IMR-90 (cell line): Measurements from ENCODE around the gene PRM3. TPM values are rescaled to one million over a fixed set of nuclear protein-coding genes. Genes with fewer than 3 reads are reported as not detected.

Source experiments
- ATAC-seq: fragments of 200-7000 bp; cut with Tn5 transposase; 2 replicates; pipeline ENCODE4 v1.9.1; 2020; ENCODE audit warnings: low read depth, mild to moderate bottlenecking, moderate library complexity
- BruUV-seq: library from RNA; stranded (reverse); fragments of 400-500 nt; replicated peaks from 2 replicates; lab custom pipeline; 2021; lab: Mats Ljungman, UMichigan
- CTCF ChIA-PET: fragments of 300-600 bp; formaldehyde crosslinking; extraction: SDS; loops from one replicate; lab custom pipeline; 2021; ENCODE audit warnings: antibody characterized with exemption; lab: Yijun Ruan, JAX
- POLR2A ChIA-PET: fragments of 300-600 bp; sonication (Branson Sonifier 250); formaldehyde crosslinking; loops from one replicate; lab custom pipeline; 2022; ENCODE audit warnings: antibody characterized with exemption; ENCODE audit not compliant: unreplicated experiment; lab: Charles Lee
- DNase-seq: peaks from one replicate; pipeline ENCODE4 v3.0.0; 2013
- H2AFZ ChIP-seq: replicated peaks from 2 replicates; pipeline ENCODE3; 2013; ENCODE audit warnings: low read length, mild to moderate bottlenecking; ENCODE audit not compliant: poor library complexity
- H2AK5ac ChIP-seq: 2 replicates; pipeline ENCODE4 v1.6.1; 2013; ENCODE audit warnings: low read depth, low read length, inconsistent platforms
- H2AK9ac ChIP-seq: replicated peaks from 2 replicates; pipeline ENCODE3; 2013; ENCODE audit warnings: mild to moderate bottlenecking, low read depth, low read length, moderate library complexity; ENCODE audit not compliant: poor library complexity
- H2BK120ac ChIP-seq: 2 replicates; pipeline ENCODE4 v1.6.1; 2013; ENCODE audit warnings: low read depth, low read length, inconsistent platforms
- H2BK15ac ChIP-seq: 3 replicates; pipeline ENCODE4 v1.6.1; 2013; ENCODE audit warnings: low read depth, low read length, inconsistent platforms
- H2BK20ac ChIP-seq: 2 replicates; pipeline ENCODE4 v1.6.1; 2013; ENCODE audit warnings: low read depth, mild to moderate bottlenecking, inconsistent platforms, low read length, moderate library complexity
- H2BK5ac ChIP-seq: 2 replicates; pipeline ENCODE4 v1.6.1; 2013; ENCODE audit warnings: mild to moderate bottlenecking, low read depth, low read length, inconsistent platforms; ENCODE audit not compliant: poor library complexity, severe bottlenecking
- H3K14ac ChIP-seq: replicated peaks from 2 replicates; pipeline ENCODE4 v1.6.1; 2013; ENCODE audit warnings: low read depth, low read length, inconsistent platforms
- H3K18ac ChIP-seq: 2 replicates; pipeline ENCODE4 v1.6.1; 2013; ENCODE audit warnings: low read depth, low read length, control low read depth
- H3K23ac ChIP-seq: 2 replicates; pipeline ENCODE4 v1.6.1; 2013; ENCODE audit warnings: low read depth, low read length, inconsistent platforms
- H3K27ac ChIP-seq: 2 replicates; pipeline ENCODE4 v1.5.1; 2013; ENCODE audit warnings: mild to moderate bottlenecking, control low read depth, low read length; ENCODE audit not compliant: insufficient read depth
- H3K27me3 ChIP-seq: 2 replicates; pipeline ENCODE4 v1.6.1; 2013; ENCODE audit warnings: low read length; ENCODE audit not compliant: control insufficient read depth, insufficient read depth
- H3K36me3 ChIP-seq: 2 replicates; pipeline ENCODE4 v1.6.1; 2013; ENCODE audit warnings: low read length, mixed read lengths; ENCODE audit not compliant: control insufficient read depth, insufficient read depth
- H3K4ac ChIP-seq: 2 replicates; pipeline ENCODE4 v1.6.1; 2013; ENCODE audit warnings: low read depth, low read length, inconsistent platforms
- H3K4me1 ChIP-seq: 2 replicates; pipeline ENCODE4 v1.6.1; 2013; ENCODE audit warnings: low read length, mixed read lengths; ENCODE audit not compliant: control insufficient read depth, insufficient read depth
- H3K4me2 ChIP-seq: 2 replicates; pipeline ENCODE4 v1.6.1; 2013; ENCODE audit warnings: low read depth, mild to moderate bottlenecking, control low read depth, low read length, moderate library complexity
- H3K4me3 ChIP-seq: 2 replicates; pipeline ENCODE4 v1.5.1; 2013; ENCODE audit warnings: low read depth, mild to moderate bottlenecking, control low read depth, low read length, moderate library complexity; ENCODE audit not compliant: insufficient read depth
- H3K56ac ChIP-seq: 2 replicates; pipeline ENCODE4 v1.6.1; 2013; ENCODE audit warnings: low read length, inconsistent platforms; ENCODE audit not compliant: insufficient read depth; ENCODE audit errors: extremely low read depth
- H3K79me1 ChIP-seq, 2 experiments: 2 replicates each; pipeline ENCODE4 v1.6.1; 2013; ENCODE audit warnings: low read length in 2 of 2, inconsistent platforms in 1 of 2, low read depth in 1 of 2
- H3K9ac ChIP-seq: 2 replicates; pipeline ENCODE4 v1.6.1; 2013; ENCODE audit warnings: low read depth, low read length, control low read depth
- H3K9me1 ChIP-seq: 2 replicates; pipeline ENCODE4 v1.6.1; 2013; ENCODE audit warnings: low read length, inconsistent platforms; ENCODE audit not compliant: insufficient read depth
- H3K9me3 ChIP-seq: 2 replicates; pipeline ENCODE4 v1.6.1; 2013; ENCODE audit warnings: low read length; ENCODE audit not compliant: control insufficient read depth, insufficient read depth
- H4K20me1 ChIP-seq: 2 replicates; pipeline ENCODE4 v1.6.1; 2013; ENCODE audit warnings: low read length, inconsistent platforms; ENCODE audit not compliant: insufficient read depth
- H4K5ac ChIP-seq: 2 replicates; pipeline ENCODE4 v1.6.1; 2013; ENCODE audit warnings: mild to moderate bottlenecking, low read depth, low read length, control low read depth
- H4K8ac ChIP-seq, 2 experiments: 2 replicates each; pipeline ENCODE4 v1.6.1; 2013; ENCODE audit warnings: low read depth in 2 of 2, low read length in 2 of 2, control low read depth in 1 of 2, inconsistent platforms in 1 of 2
- H4K91ac ChIP-seq: 2 replicates; pipeline ENCODE4 v1.6.1; 2013; ENCODE audit warnings: low read depth, low read length, inconsistent platforms; ENCODE audit not compliant: insufficient read depth
- BHLHE40 ChIP-seq: fragments of 150-350 bp; IDR thresholded peaks from 2 replicates; pipeline ENCODE4 v1.6.1; 2016; ENCODE audit warnings: mild to moderate bottlenecking, low read depth, low read length
- ELK1 ChIP-seq: fragments of 150-350 bp; IDR thresholded peaks from 2 replicates; pipeline ENCODE4 v1.6.1; 2016; ENCODE audit warnings: low read depth, mild to moderate bottlenecking, low read length, moderate library complexity, borderline replicate concordance
- MAFK ChIP-seq: IDR thresholded peaks from 2 replicates; pipeline ENCODE4 v1.6.1; 2012; ENCODE audit warnings: low read depth, low read length, improper control_type of control experiment
- MAZ ChIP-seq: IDR thresholded peaks from 2 replicates; pipeline ENCODE4 v1.6.1; 2012; ENCODE audit warnings: low read depth, mild to moderate bottlenecking, low read length, improper control_type of control experiment, moderate library complexity, borderline replicate concordance
- RAD21 ChIP-seq: IDR thresholded peaks from 2 replicates; pipeline ENCODE4 v1.6.1; 2012; ENCODE audit warnings: low read length, improper control_type of control experiment
- RFX5 ChIP-seq: IDR thresholded peaks from 2 replicates; pipeline ENCODE4 v1.8.0; 2012; ENCODE audit warnings: low read depth, mild to moderate bottlenecking, low read length, moderate library complexity
- SMC3 ChIP-seq: fragments of 150-350 bp; IDR thresholded peaks from 2 replicates; pipeline ENCODE4 v1.6.1; 2016; ENCODE audit warnings: low read depth, mild to moderate bottlenecking, antibody characterized with exemption, low read length, moderate library complexity
- USF2 ChIP-seq: fragments of 150-350 bp; IDR thresholded peaks from 2 replicates; pipeline ENCODE4 v1.6.1; 2017; ENCODE audit warnings: mild to moderate bottlenecking, antibody characterized with exemption, low read length, low read depth
- WGBS, 2 experiments: methylation state at CpG; one replicate each; pipeline versions ENCODE4 v1.1.5 to v1.1.7; 2013; ENCODE audit warnings: missing lambda C conversion rate in 2 of 2; ENCODE audit not compliant: insufficient read length in 1 of 2; ENCODE audit errors: extremely low coverage in 2 of 2; 5-methylcytosine and 5-hydroxymethylcytosine counted together
- dilution Hi-C: fragments of 300-500 bp; cut with HindIII; formaldehyde crosslinking; loops from one replicate; pipeline ENCODE4 v1.14.3; 2018; ENCODE audit warnings: low sequenced_read_pairs; ENCODE audit not compliant: unreplicated experiment
- in situ Hi-C: fragments of 300-500 bp; cut with MboI; formaldehyde crosslinking; loops from 3 replicates; pipeline ENCODE4 v1.14.3; 2019; ENCODE audit warnings: low sequenced_read_pairs, inconsistent platforms, mixed read lengths
- intact Hi-C: fragments of 100-400 bp; cut with micrococcal nuclease; formaldehyde crosslinking; loops from 2 replicates; pipeline ENCODE4 v1.10.0; 2022
- polyA plus RNA-seq, 3 experiments: library from polyadenylated mRNA; depleted of rRNA; stranded (reverse); fragments of >200 nt; gene quantifications; 2 replicates each; pipeline ENCODE4 v1.2.3, GENCODE V29; 2012; ENCODE audit warnings: low replicate concordance in 1 of 3
- total RNA-seq: library from RNA; depleted of rRNA; stranded (reverse); fragments of >200 nt; gene quantifications from 2 replicates; pipeline ENCODE4 v1.2.3, GENCODE V29; 2012
- TF ChIP-seq, protein P1 (sequence below): conservative IDR thresholded peaks from 2 replicates; pipeline ENCODE4 v1.5.1; 2012; ENCODE audit warnings: mild to moderate bottlenecking, low read depth, low read length, improper control_type of control experiment

The PRM3 gene
- total and polyA plus RNA-seq, 2 of the 4 experiments (the other 2 are of a cell fraction): not detected

DNA sequence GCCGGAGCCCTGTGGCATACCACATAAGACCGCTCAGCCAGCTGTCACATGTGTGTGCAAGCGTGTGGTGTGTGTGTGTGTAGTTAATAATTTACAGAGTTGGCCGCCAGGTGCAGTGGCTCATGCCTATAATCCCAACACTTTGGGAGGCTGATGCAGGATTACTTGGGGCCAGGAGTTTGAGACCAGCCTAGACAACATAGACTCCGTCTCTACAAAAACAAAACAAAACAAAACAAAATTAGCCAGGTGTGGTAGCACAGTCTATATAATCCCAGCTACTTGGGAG is 37.8 kb downstream of the PRM3 start:
- intact Hi-C loops: no loop called here
- DNase-seq (no peak), ATAC-seq (no peak)
- ChIA-PET CTCF (no interaction called here), POLR2A (no interaction called here)
- Histone ChIP-seq H2BK15ac (no peak overlapping the region), H3K27me3 (no peaks in the 10 kb centered on the region), H3K56ac (no peak overlapping the region), H3K14ac (no peak overlapping the region), H4K20me1 (no peaks in the 10 kb centered on the region), H2BK5ac (no peak overlapping the region), H4K8ac (no peak overlapping the region), H3K18ac (no peak overlapping the region), H3K79me1 (no peaks in the 10 kb centered on the region), H4K5ac (no peak overlapping the region), H2AK5ac (0 out of 2 replicates have a peak overlapping the region, but pooled peaks have one; percentile 24), H3K4me3 (no peak overlapping the region), H2AFZ (no peak overlapping the region), H3K9ac (no peak overlapping the region), H3K23ac (no peak overlapping the region), H2BK120ac (no peak overlapping the region), H4K91ac (no peak overlapping the region), H3K36me3 (no peaks in the 10 kb centered on the region), H3K9me3 (no peaks in the 10 kb centered on the region), H3K4me2 (no peak overlapping the region), H2AK9ac (no peak overlapping the region), H2BK20ac (no peak overlapping the region), H3K4ac (no peak overlapping the region), H3K9me1 (no peaks in the 10 kb centered on the region; the same call in 1 of the 2 replicates), H3K4me1 (peaks cover 4% of the 10 kb centered on the region; the same call in 1 of the 2 replicates), H3K27ac (no peak overlapping the region)
- in situ Hi-C loops: no loop called here
- no TSS peak for BruUV-seq
- TF ChIP-seq ELK1 (no peak), BHLHE40 (no peak), USF2 (no peak), MAZ (no peak), MAFK (no peak), SMC3 (no peak), RAD21 (no peak), RFX5 (no peak)
- TF ChIP-seq, protein P1, sequence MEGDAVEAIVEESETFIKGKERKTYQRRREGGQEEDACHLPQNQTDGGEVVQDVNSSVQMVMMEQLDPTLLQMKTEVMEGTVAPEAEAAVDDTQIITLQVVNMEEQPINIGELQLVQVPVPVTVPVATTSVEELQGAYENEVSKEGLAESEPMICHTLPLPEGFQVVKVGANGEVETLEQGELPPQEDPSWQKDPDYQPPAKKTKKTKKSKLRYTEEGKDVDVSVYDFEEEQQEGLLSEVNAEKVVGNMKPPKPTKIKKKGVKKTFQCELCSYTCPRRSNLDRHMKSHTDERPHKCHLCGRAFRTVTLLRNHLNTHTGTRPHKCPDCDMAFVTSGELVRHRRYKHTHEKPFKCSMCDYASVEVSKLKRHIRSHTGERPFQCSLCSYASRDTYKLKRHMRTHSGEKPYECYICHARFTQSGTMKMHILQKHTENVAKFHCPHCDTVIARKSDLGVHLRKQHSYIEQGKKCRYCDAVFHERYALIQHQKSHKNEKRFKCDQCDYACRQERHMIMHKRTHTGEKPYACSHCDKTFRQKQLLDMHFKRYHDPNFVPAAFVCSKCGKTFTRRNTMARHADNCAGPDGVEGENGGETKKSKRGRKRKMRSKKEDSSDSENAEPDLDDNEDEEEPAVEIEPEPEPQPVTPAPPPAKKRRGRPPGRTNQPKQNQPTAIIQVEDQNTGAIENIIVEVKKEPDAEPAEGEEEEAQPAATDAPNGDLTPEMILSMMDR: no peak
- dilution Hi-C loops: no loop called here
- 83% methylated on average over 1 of the region's 5 CpGs; no CpG with 5 or more reads in 1 of the 2 experiments for WGBS, 2 experiments
